ENCODE results near the gene SMAD4. TPM values are rescaled to one million over a fixed set of nuclear protein-coding genes. Genes with fewer than 3 reads are reported as not detected.

The SMAD4 gene
- total and polyA plus RNA-seq, 2 of the 13 experiments (the other 11 are each of a cell fraction or from before 2014, with no cell fraction given): 70.2 to 72.0 TPM

- TF ChIP-seq ZNF142 (CRISPR knock-in tag; IDR thresholded peaks at IDR 0.05) (no peak), E2F1 (CRISPR knock-in tag; IDR thresholded peaks at IDR 0.05) (no peak), EP300 (IDR thresholded peaks at IDR 0.05; ENCODE audit: low read depth in 2 of 2, low read length in 2 of 2) (peak; percentile 40 to 77; a peak in 2 of 4 replicates), EP300 (CRISPR knock-in tag; IDR thresholded peaks at IDR 0.05; ENCODE audit: borderline replicate concordance) (peak; percentile 74), GATAD2A (CRISPR knock-in tag; IDR thresholded peaks at IDR 0.05) (peak; percentile 88), RBAK (CRISPR knock-in tag; IDR thresholded peaks at IDR 0.05) (no peak), MTA3 (CRISPR knock-in tag; IDR thresholded peaks at IDR 0.05) (no peak), SNAPC2 (CRISPR knock-in tag; IDR thresholded peaks at IDR 0.05) (no peak), ZNF749 (CRISPR knock-in tag; IDR thresholded peaks at IDR 0.05; ENCODE audit: borderline replicate concordance) (no peak), ZNF30 (CRISPR knock-in tag; IDR thresholded peaks at IDR 0.05) (no peak), HMG20A (CRISPR knock-in tag; IDR thresholded peaks at IDR 0.05; ENCODE audit: borderline replicate concordance) (peak; percentile 52; the same call in 1 of the 2 replicates), RCOR2 (CRISPR knock-in tag; IDR thresholded peaks at IDR 0.05) (peak; percentile 67; the same call in 1 of the 2 replicates), NR2F1 (CRISPR knock-in tag; IDR thresholded peaks at IDR 0.05) (no peak), ZNF784 (CRISPR knock-in tag; IDR thresholded peaks at IDR 0.05; ENCODE audit: borderline replicate concordance) (no peak), JUND (CRISPR knock-in tag; IDR thresholded peaks at IDR 0.05) (0 out of 2 replicates have a peak, but pooled peaks have one; percentile 15), HES4 (CRISPR knock-in tag; IDR thresholded peaks at IDR 0.05; ENCODE audit: borderline replicate concordance) (no peak), NCOA2 (CRISPR knock-in tag; IDR thresholded peaks at IDR 0.05) (peak; percentile 68), SNRNP70 (IDR thresholded peaks at IDR 0.05; ENCODE audit: low read depth, low read length) (no peak), PHF20 (CRISPR knock-in tag; IDR thresholded peaks at IDR 0.05) (no peak), YEATS2 (CRISPR knock-in tag; IDR thresholded peaks at IDR 0.05; ENCODE audit: borderline replicate concordance) (no peak; the same call in 1 of the 2 replicates), THAP11 (CRISPR knock-in tag; IDR thresholded peaks at IDR 0.05) (peak; percentile 52; the same call in 1 of the 2 replicates), TBL1XR1 (IDR thresholded peaks at IDR 0.05; ENCODE audit: borderline replicate concordance, low read length, partially characterized antibody) (peak; percentile 75), ZBTB44 (CRISPR knock-in tag; IDR thresholded peaks at IDR 0.05) (no peak)
Measured at GRCh38 chr18:51038110-51038509, 8.1 kb downstream of the SMAD4 start (continued).
